ENCODE measurements around the gene CLEC1B.

DNA sequence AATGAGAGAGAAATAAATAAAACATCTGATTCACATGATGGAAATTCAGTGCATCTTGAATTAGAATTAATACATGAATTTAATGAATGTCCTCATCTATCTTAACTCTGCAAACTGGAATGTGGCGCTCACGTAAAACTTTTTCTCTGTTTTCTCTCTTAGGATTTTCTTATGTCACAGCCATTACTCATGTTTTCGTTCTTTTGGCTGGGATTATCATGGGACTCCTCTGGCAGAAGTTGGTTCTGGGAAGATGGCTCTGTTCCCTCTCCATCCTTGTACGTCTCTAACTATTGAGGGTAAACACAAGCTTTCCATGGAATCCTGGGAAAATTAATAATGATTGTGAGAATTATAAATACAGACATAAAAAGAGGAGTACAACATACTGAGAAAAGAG, 16.5 kb upstream of the CLEC1B start:
- TF ChIP-seq, protein P1, sequence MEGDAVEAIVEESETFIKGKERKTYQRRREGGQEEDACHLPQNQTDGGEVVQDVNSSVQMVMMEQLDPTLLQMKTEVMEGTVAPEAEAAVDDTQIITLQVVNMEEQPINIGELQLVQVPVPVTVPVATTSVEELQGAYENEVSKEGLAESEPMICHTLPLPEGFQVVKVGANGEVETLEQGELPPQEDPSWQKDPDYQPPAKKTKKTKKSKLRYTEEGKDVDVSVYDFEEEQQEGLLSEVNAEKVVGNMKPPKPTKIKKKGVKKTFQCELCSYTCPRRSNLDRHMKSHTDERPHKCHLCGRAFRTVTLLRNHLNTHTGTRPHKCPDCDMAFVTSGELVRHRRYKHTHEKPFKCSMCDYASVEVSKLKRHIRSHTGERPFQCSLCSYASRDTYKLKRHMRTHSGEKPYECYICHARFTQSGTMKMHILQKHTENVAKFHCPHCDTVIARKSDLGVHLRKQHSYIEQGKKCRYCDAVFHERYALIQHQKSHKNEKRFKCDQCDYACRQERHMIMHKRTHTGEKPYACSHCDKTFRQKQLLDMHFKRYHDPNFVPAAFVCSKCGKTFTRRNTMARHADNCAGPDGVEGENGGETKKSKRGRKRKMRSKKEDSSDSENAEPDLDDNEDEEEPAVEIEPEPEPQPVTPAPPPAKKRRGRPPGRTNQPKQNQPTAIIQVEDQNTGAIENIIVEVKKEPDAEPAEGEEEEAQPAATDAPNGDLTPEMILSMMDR (conservative IDR thresholded peaks at IDR 0.05): no peak
- no peak for TF ChIP-seq ZFX (IDR thresholded peaks at IDR 0.05)

Measured in C4-2B (cell line).